ENCODE results near the gene POLR1E.

Gene POLR1E, protein sequence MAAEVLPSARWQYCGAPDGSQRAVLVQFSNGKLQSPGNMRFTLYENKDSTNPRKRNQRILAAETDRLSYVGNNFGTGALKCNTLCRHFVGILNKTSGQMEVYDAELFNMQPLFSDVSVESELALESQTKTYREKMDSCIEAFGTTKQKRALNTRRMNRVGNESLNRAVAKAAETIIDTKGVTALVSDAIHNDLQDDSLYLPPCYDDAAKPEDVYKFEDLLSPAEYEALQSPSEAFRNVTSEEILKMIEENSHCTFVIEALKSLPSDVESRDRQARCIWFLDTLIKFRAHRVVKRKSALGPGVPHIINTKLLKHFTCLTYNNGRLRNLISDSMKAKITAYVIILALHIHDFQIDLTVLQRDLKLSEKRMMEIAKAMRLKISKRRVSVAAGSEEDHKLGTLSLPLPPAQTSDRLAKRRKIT

DNA sequence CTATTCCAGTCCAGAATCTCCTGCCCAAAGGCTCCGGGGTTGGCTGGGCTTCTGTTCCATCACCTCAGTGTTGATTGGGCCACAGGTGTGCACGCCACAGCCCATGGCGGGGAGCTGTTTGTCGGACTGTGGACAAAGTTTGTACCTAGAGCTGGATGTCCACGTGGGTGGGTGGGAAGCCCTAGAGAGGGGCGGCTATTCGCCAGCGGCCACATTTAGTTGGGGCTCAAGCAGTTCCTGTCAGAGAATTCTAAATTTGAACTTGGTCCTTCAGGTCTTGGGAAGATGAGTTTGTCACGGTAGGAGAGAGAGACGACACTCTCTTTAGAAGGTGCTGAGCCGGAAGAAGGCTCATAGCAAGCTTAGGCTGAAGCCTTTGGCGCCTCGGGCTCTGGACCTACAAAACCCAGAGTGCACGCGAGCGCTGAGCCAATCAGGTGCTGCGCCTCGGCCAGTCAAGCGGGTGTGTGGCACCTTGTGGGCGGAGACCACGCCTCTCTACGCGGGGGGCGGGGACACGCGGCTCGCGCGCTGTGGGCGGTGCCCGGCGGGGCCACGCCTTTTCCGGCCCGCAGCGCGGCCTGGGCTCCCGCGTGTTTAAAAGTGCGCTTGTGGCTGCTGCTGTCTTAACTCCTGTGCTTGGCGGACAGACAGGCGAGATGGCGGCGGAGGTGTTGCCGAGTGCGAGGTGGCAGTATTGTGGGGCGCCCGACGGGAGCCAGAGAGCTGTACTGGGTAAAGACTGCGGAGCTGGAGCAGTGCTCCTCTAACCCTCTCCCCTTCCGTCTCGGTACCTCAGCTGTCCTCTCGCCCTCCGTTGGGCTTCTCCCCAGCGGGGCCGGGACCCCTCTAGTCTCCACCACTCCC is at the start of gene POLR1E:
Gene POLR1E, plus strand, starts transcription at position 560 of the 867 bp plus-strand sequence. Its CDS starts 100 bp downstream, at position 660.
- peak; percentile 94 for DNase-seq (ENCODE audit: low spot score)
- peak within 1 kb of the TSS; percentile 94 for H3K4me3 ChIP-seq
- TF ChIP-seq, protein P1, sequence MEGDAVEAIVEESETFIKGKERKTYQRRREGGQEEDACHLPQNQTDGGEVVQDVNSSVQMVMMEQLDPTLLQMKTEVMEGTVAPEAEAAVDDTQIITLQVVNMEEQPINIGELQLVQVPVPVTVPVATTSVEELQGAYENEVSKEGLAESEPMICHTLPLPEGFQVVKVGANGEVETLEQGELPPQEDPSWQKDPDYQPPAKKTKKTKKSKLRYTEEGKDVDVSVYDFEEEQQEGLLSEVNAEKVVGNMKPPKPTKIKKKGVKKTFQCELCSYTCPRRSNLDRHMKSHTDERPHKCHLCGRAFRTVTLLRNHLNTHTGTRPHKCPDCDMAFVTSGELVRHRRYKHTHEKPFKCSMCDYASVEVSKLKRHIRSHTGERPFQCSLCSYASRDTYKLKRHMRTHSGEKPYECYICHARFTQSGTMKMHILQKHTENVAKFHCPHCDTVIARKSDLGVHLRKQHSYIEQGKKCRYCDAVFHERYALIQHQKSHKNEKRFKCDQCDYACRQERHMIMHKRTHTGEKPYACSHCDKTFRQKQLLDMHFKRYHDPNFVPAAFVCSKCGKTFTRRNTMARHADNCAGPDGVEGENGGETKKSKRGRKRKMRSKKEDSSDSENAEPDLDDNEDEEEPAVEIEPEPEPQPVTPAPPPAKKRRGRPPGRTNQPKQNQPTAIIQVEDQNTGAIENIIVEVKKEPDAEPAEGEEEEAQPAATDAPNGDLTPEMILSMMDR (IDR thresholded peaks at IDR 0.05), result no peak
- peak within 1 kb of the TSS; percentile 82 to 94 for H3K27ac ChIP-seq

DNA sequence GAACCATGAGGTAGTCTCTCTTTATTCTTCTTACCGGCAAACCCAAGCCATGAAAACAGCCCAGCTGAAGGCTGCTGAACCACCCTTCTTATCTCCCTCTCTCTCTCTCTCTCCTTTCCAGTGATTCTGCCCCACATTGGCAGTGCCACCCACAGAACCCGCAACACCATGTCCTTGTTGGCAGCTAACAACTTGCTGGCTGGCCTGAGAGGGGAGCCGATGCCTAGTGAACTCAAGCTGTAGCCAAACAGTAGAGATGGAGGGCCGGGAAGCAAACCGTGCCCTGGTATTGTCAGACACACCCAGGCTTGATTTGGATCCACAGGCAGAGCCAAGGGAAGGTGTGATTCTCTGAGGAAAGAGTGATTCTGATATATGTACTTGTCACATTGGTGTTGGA is 49.2 kb upstream of the POLR1E start:
- DNase-seq (ENCODE audit: low spot score), result no peak
- H3K27ac ChIP-seq, result no peak overlapping the region
- TF ChIP-seq, protein P1 (IDR thresholded peaks at IDR 0.05), result no peak
- no peak overlapping the region for H3K4me3 ChIP-seq

DNA sequence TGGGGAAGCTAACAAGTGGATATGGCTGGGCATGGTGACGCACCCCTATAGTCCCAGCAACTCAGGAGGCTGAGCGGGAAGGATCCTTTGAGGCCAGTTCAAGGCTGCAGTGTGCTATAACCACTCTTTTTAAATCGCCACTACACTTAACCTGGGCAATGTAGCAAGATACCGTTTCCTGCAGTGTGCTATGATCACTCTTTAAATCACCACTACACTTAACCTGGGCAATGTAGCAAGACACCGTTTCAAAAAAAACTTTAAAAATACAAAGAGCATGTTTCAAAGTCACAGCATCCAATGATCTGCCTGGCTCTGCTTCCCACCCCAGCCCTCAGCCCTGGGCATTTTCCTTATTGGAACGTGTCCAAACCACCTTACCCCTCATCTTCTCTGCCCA is 48.7 kb upstream of the POLR1E start:
- H3K27ac ChIP-seq, result no peak overlapping the region

DNA sequence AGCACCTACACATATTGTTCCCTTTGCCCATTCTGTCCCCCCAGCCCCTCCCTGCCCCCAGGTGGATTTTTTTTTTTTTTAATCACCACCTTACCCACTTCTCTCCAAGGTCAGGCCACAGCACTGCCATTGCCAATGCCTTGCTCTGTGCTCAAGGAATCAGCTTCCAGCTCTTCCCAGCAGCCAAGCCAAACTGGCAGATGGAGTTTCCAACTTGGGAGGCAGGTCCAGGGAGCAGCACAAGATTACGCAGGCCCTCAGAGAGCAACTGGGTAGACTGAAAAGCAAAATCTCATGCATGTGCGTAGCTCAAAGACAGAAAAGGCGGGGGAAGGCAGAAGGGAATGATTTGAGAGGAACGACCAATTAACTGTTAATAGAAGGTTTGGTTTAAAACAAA is 48.1 kb upstream of the POLR1E start:
- no peak overlapping the region for H3K27ac ChIP-seq
- no peak overlapping the region for H3K4me3 ChIP-seq
- DNase-seq (ENCODE audit: low spot score), result no peak
- TF ChIP-seq, protein P1 (IDR thresholded peaks at IDR 0.05), result no peak

More for the DNA sequence above, 48.7 kb upstream of the POLR1E start:
- TF ChIP-seq, protein P1 (IDR thresholded peaks at IDR 0.05), result no peak
- no peak for DNase-seq (ENCODE audit: low spot score)
- no peak overlapping the region for H3K4me3 ChIP-seq

DNA sequence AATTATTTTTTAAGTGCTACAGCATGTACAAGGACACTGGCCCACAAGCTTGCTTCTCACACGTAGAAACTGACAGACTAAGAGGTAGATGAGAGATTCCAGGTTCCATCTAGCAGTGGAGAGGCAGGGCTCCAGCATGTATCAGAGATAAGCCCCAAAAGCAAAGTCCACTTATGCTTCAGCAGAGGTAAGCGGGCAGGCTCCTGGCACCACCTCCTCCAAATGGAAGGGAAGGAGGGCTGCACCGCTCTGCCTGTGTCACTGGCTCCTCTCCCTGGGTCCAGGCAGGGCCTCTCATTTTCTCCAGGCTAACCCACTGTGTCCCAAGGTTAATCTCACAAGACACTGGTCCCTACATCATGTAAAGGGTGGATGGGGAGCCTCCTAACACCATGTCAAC is 47.4 kb upstream of the POLR1E start:
- TF ChIP-seq, protein P1 (IDR thresholded peaks at IDR 0.05), result no peak
- no peak overlapping the region for H3K27ac ChIP-seq
- no peak for DNase-seq (ENCODE audit: low spot score)

DNA sequence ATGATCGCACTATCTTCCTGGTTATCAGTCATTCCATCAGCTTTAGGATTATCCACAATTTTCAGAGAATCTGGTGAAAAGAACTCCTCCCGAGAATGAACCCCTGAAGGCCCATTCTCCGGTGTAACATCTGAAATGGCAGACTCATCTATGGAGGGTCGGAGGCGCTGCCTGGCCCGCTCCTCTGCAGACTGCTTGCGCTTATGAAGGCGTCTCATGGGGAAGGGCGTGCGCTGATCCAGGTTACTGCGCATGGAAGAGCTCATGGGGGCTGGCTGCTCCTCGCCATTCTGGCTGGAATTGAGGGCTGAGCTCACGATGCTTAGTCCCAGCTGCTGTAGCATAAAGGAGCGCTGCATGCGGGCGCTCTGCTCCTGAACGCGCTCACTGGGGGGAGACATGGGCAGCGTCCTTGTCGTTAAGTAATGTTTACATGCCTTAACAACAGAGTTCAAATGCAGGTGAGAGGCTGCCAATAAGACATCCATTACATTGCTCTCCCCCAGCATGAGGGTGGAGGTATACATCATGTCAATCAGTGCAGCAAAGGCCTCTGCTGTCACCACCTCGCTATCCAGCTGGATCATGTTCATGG is 43.9 kb upstream of the POLR1E start:
- no peak overlapping the region for H3K27ac ChIP-seq
- H3K4me3 ChIP-seq, result no peak overlapping the region
- DNase-seq (ENCODE audit: low spot score), result no peak
- TF ChIP-seq, protein P1 (IDR thresholded peaks at IDR 0.05), result no peak

More for the DNA sequence above, 47.4 kb upstream of the POLR1E start:
- no peak overlapping the region for H3K4me3 ChIP-seq
